Heart left ventricle (tissue), 16 donors: ENCODE results near the gene TMSB10. TPM values are rescaled to one million over a fixed set of nuclear protein-coding genes. Genes with fewer than 3 reads are reported as not detected.
A peak's percentile ranks its signal among the peaks of the same experiment; 100 is the strongest.

Experiments
- ATAC-seq, 4 donors: fragments of 200-7000 bp; cut with Tn5 transposase; one replicate each; pipeline ENCODE4 v1.9.1; 2020 to 2022; ENCODE audit warnings: moderate library complexity in 4 of 4, mild to moderate bottlenecking in 3 of 4, moderate number of reproducible peaks in 1 of 4
- DNase-seq, 5 donors: peaks; one replicate each; pipeline ENCODE4 v3.0.0-alpha.2; 2020
- H3K27ac ChIP-seq, 12 donors: fragments of 200-600 bp; sonication (generic) in 4 of 12; one replicate each; pipeline versions ENCODE4 v1.5.0 to v1.8.0; 2016 to 2022; ENCODE audit warnings: mild to moderate bottlenecking in 2 of 12
- H3K27me3 ChIP-seq, 9 donors: fragments of 200-600 bp; sonication (generic) in 2 of 9; one replicate each; pipeline versions ENCODE4 v1.5.1 to v1.8.0; 2016 to 2022; ENCODE audit warnings: mild to moderate bottlenecking in 3 of 9
- H3K36me3 ChIP-seq, 9 donors: fragments of 200-600 bp; sonication (generic) in 2 of 9; one replicate each; pipeline versions ENCODE4 v1.5.0 to v1.8.0; 2018 to 2022; ENCODE audit warnings: mild to moderate bottlenecking in 2 of 9
- H3K4me1 ChIP-seq, 12 donors: fragments of 200-600 bp; sonication (generic) in 4 of 12; one replicate each; pipeline versions ENCODE4 v1.5.0 to v1.8.0; 2016 to 2022; ENCODE audit warnings: mild to moderate bottlenecking in 3 of 12
- H3K4me3 ChIP-seq, 12 donors: fragments of 200-600 bp; sonication (generic) in 4 of 12; one replicate each; pipeline versions ENCODE4 v1.5.0 to v1.8.0; 2017 to 2022; ENCODE audit warnings: mild to moderate bottlenecking in 9 of 12, moderate library complexity in 4 of 12
- H3K9me3 ChIP-seq, 12 donors: fragments of 200-600 bp; sonication (generic) in 4 of 12; one replicate each; pipeline versions ENCODE4 v1.5.0 to v1.8.0; 2016 to 2022; ENCODE audit warnings: mild to moderate bottlenecking in 1 of 12
- CTCF ChIP-seq, 12 donors: fragments of 200-600 bp; sonication (generic) in 4 of 12; IDR thresholded peaks; one replicate each; pipeline versions ENCODE4 v1.5.0 to v1.8.0; 2018 to 2022; ENCODE audit warnings: antibody characterized with exemption in 12 of 12, mild to moderate bottlenecking in 5 of 12
- POLR2A ChIP-seq, 2 donors: fragments of 450-650 bp; IDR thresholded peaks; one replicate each; pipeline ENCODE4 v1.6.1; 2017; ENCODE audit warnings: antibody characterized with exemption in 2 of 2, mild to moderate bottlenecking in 2 of 2, moderate library complexity in 2 of 2
- WGBS, 4 donors: extraction: QIAGEN DNeasy Blood & Tissue Kit in 2 of 4; methylation state at CpG; one replicate each; pipeline versions ENCODE4 v1.1.5 to v1.1.7; 2013 to 2018; 5-methylcytosine and 5-hydroxymethylcytosine counted together
- intact Hi-C, 10 donors: fragments of 100-400 bp; cut with DNase I; formaldehyde crosslinking; loops; one replicate each; pipeline versions ENCODE4 v1.11.1 to v1.14.2; 2022
- polyA plus RNA-seq, 2 donors: library from polyadenylated mRNA; stranded (reverse); fragments of 200-250 nt; gene quantifications; one replicate each; pipeline ENCODE4 v1.2.3, GENCODE V29; 2013
- total RNA-seq, 9 donors: library from RNA; depleted of rRNA in 2 of 9; stranded (reverse); fragments of >200 nt in 2 of 9; fragmentation: NEBNext Ultra II Directional in 3 of 9; extraction: Animal tissue kit (Norgen Biotek cat#: 25700) in 3 of 9; gene quantifications; one replicate each; pipeline versions ENCODE4 v1.1.0 to v1.2.4, GENCODE V29; 2016 to 2023
- donor health status: ischemic (EF 13 %, LVEDD 7.1; RV severe dilation, severe dysfunction).
- donor health status: healthy with polysubstance abuse.
- donor health status: DM: no; HTN: yes; CAD: no.
- donor health status: DM: no; HTN: no; CAD: no.
- donor health status: ischemic (EF 25% LVEDD 6.9; RV normal size, moderate dysfunction).
- donor health status: ischemic (EF 25% LVEDD 5.7; RV mildly dilated, moderate dysfunction).
- donor health status: healthy.
- donor health status: DM: yes; HTN: yes; CAD: no.
- donor health status: ischemic (EF 35%, LVEDD 5.7; RV mildly dilated, moderate dysfunction).
- donor health status: nonischemic (EF 11% LVEDD 7.7; RV severe dilation, severe dysfunction).
- donor health status: DM: yes; HTN: yes; CAD: no.
- donor health status: PGD.
- donor health status: ischemic (EF 29% LVEDD 5.4; RV normal size, mild dysfunction).
- donor health status: nonischemic (EF 23%, LVEDD 6.1; RV moderate dilation, normal function).

TMSB10 gene
- total and polyA plus RNA-seq, 11 donors: 288 to 3,094 (median 623) TPM

- Histone ChIP-seq H3K27me3 (no peaks in the 10 kb centered on the region), H3K27ac (peak overlapping the region in 1 of 12 donors; percentile 46), H3K36me3 (no peaks in the 10 kb centered on the region), H3K9me3 (peaks cover 0 to 5% (median 0%) of the 10 kb centered on the region in 12 donors), H3K4me3 (no peak overlapping the region), H3K4me1 (peaks cover 0 to 19% (median 0%) of the 10 kb centered on the region in 12 donors)
- intact Hi-C loops: loop anchor here in 1 of 10 donors (10.0 kb wide), 1 partner anchor 113 kb away; no protein-coding TSS in a partner anchor
- ATAC-seq: no peak
- no peak for DNase-seq
- no peak for TF ChIP-seq POLR2A (IDR thresholded peaks at IDR 0.05)
- TF ChIP-seq CTCF (IDR thresholded peaks at IDR 0.05): no peak
- WGBS, 4 donors: 84 to 93% (median 92%) methylated on average over 5 of the region's 5 CpGs
These were observed 47.9 kb upstream of the TMSB10 start for GRCh38 chr2:84857566-84857965.

GRCh38 chr2:84858123-84858522, 47.3 kb upstream of the TMSB10 start:
- no peaks in the 10 kb centered on the region for H3K27me3 ChIP-seq
- H3K4me3 ChIP-seq: no peak overlapping the region
- TF ChIP-seq POLR2A (IDR thresholded peaks at IDR 0.05): no peak
- peak in 6 of 12 donors; percentile 7 to 29 (median 18) for TF ChIP-seq CTCF (IDR thresholded peaks at IDR 0.05)
- H3K9me3 ChIP-seq: peaks cover 0 to 2% (median 0%) of the 10 kb centered on the region in 12 donors
- peaks cover 0 to 19% (median 0%) of the 10 kb centered on the region in 12 donors for H3K4me1 ChIP-seq
- no peak overlapping the region for H3K27ac ChIP-seq
- intact Hi-C loops: loop anchor here in 1 of 10 donors (10.0 kb wide), 1 partner anchor 113 kb away; no protein-coding TSS in a partner anchor
- no peaks in the 10 kb centered on the region for H3K36me3 ChIP-seq
- DNase-seq (no peak), ATAC-seq (no peak)
- 50 to 75% (median 56%) methylated on average over 3 of the region's 3 CpGs for WGBS, 4 donors

- TF ChIP-seq CTCF (IDR thresholded peaks at IDR 0.05) (no peak), POLR2A (IDR thresholded peaks at IDR 0.05) (no peak)
- intact Hi-C loops: loop anchor here in 1 of 10 donors (10.0 kb wide), 1 partner anchor 114 kb away; no protein-coding TSS in a partner anchor
- no peaks in the 10 kb centered on the region for H3K27me3 ChIP-seq
- H3K36me3 ChIP-seq: no peaks in the 10 kb centered on the region
- H3K4me1 ChIP-seq: peaks cover 0 to 19% (median 0%) of the 10 kb centered on the region in 12 donors
- WGBS, 4 donors: 58 to 75% (median 70%) methylated on average over 3 of the region's 3 CpGs
- H3K9me3 ChIP-seq: no peaks in the 10 kb centered on the region
- DNase-seq (no peak), ATAC-seq (no peak)
- H3K4me3 ChIP-seq: no peak overlapping the region
- H3K27ac ChIP-seq: no peak overlapping the region
These were observed 46.5 kb upstream of the TMSB10 start for GRCh38 chr2:84858937-84859336.

GRCh38 chr2:84861539-84861938, 43.9 kb upstream of the TMSB10 start:
- intact Hi-C loops: loop anchor here in 4 of 10 donors (5.0 to 10.0 kb wide), 2 partner anchors 227 to 364 kb away; no protein-coding TSS in a partner anchor
- Histone ChIP-seq H3K4me3 (no peak overlapping the region), H3K27me3 (no peaks in the 10 kb centered on the region), H3K36me3 (no peaks in the 10 kb centered on the region), H3K27ac (no peak overlapping the region), H3K4me1 (peaks cover 0 to 17% (median 0%) of the 10 kb centered on the region in 12 donors), H3K9me3 (no peaks in the 10 kb centered on the region)
- DNase-seq: no peak
- TF ChIP-seq POLR2A (IDR thresholded peaks at IDR 0.05): no peak
- no peak for TF ChIP-seq CTCF (IDR thresholded peaks at IDR 0.05)
- no peak for ATAC-seq
- 43 to 57% (median 51%) methylated on average over 6 of the region's 6 CpGs for whole genome bisulfite sequencing, 4 donors
